ENCODE results near the gene PANK1. TPM values are rescaled to one million over a fixed set of nuclear protein-coding genes. Genes with fewer than 3 reads are reported as not detected.

Gene PANK1
- total RNA-seq, 1 experiment from 2014 or later: 33.2 TPM

GRCh38 chr10:89632824-89633223, 12.2 kb downstream of the PANK1 start:
- no peak overlapping the region for H4K5ac ChIP-seq (ENCODE audit: insufficient read length, low read depth, low read length)
- H3K4me1 ChIP-seq (ENCODE audit: insufficient read depth, low read length): no peaks in the 10 kb centered on the region
- TF ChIP-seq, protein P1, sequence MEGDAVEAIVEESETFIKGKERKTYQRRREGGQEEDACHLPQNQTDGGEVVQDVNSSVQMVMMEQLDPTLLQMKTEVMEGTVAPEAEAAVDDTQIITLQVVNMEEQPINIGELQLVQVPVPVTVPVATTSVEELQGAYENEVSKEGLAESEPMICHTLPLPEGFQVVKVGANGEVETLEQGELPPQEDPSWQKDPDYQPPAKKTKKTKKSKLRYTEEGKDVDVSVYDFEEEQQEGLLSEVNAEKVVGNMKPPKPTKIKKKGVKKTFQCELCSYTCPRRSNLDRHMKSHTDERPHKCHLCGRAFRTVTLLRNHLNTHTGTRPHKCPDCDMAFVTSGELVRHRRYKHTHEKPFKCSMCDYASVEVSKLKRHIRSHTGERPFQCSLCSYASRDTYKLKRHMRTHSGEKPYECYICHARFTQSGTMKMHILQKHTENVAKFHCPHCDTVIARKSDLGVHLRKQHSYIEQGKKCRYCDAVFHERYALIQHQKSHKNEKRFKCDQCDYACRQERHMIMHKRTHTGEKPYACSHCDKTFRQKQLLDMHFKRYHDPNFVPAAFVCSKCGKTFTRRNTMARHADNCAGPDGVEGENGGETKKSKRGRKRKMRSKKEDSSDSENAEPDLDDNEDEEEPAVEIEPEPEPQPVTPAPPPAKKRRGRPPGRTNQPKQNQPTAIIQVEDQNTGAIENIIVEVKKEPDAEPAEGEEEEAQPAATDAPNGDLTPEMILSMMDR (conservative IDR thresholded peaks at IDR 0.05): no peak
- no peak overlapping the region for H2BK20ac ChIP-seq (ENCODE audit: low read depth, low read length, poor library complexity, severe bottlenecking)
- no peak overlapping the region for H3K23ac ChIP-seq (ENCODE audit: insufficient read length, low read depth, low read length)
- H4K91ac ChIP-seq (ENCODE audit: insufficient read length, low read depth, low read length): no peak overlapping the region
- no peak overlapping the region for H3K18ac ChIP-seq (ENCODE audit: insufficient read length, low read depth, low read length)
- WGBS (ENCODE audit: extremely low coverage, insufficient read length, low lambda C conversion rate): no CpG with 5 or more reads among the region's 1 CpG
- H3K4me2 ChIP-seq (ENCODE audit: insufficient read depth, insufficient read length, low read length): no peak overlapping the region
- no peak overlapping the region for H3K56ac ChIP-seq (ENCODE audit: insufficient read length, low read depth, low read length)
- no peak overlapping the region for H2BK12ac ChIP-seq (ENCODE audit: insufficient read length, low read depth, low read length)
- Mint-ChIP-seq H3K27me3 (ENCODE audit: low read depth) (no peaks in the 10 kb centered on the region), H3K36me3 (ENCODE audit: insufficient read depth in 1 of 3, low read depth in 3 of 3) (peaks cover 14 to 27% (median 16%) of the 10 kb centered on the region in 3 experiments), H3K27ac (peak overlapping the region in 1 of 3 experiments; percentile 19; a peak in 2 of 7 replicates), H3K9me3 (no peaks in the 10 kb centered on the region), H3K4me3 (no peak overlapping the region), H3K4me1 (peaks cover 0 to 4% of the 10 kb centered on the region in 2 experiments; a peak in 2 of 4 replicates)
- no peak overlapping the region for H3K9ac ChIP-seq (ENCODE audit: extremely low read depth, insufficient read length, low read length)
- peaks cover 26% of the 10 kb centered on the region; the same call in 1 of the 2 replicates for H3K79me2 ChIP-seq (ENCODE audit: insufficient read depth, low read length)
- H3K23me2 ChIP-seq (ENCODE audit: insufficient read length, low read depth, low read length, poor library complexity, severe bottlenecking): no peaks in the 10 kb centered on the region
- H3K79me1 ChIP-seq (ENCODE audit: insufficient read depth, low read depth, low read length, poor library complexity, severe bottlenecking): peaks cover 6% of the 10 kb centered on the region
- H2AFZ ChIP-seq (ENCODE audit: low read length): no peak overlapping the region
- H3K14ac ChIP-seq (ENCODE audit: insufficient read depth, low read length): no peak overlapping the region
- H4K8ac ChIP-seq (replicated peaks; ENCODE audit: insufficient read length, low read depth, low read length): no peak overlapping the region
- H3K27me3 ChIP-seq (ENCODE audit: insufficient read depth, low read length): no peaks in the 10 kb centered on the region
- H2BK120ac ChIP-seq (ENCODE audit: low read depth, low read length, poor library complexity, severe bottlenecking): no peak overlapping the region
- no peak overlapping the region for H2AK5ac ChIP-seq (ENCODE audit: insufficient read length, low read length)
- H3T11ph ChIP-seq (ENCODE audit: low read length): no peak overlapping the region
- H2BK5ac ChIP-seq (ENCODE audit: insufficient read length, low read length): no peak overlapping the region
- no peaks in the 10 kb centered on the region for H4K20me1 ChIP-seq (ENCODE audit: control insufficient read depth, insufficient read depth, insufficient read length)
- H3K4ac ChIP-seq (ENCODE audit: low read depth, low read length): no peak overlapping the region
- H2BK15ac ChIP-seq (ENCODE audit: low read depth, low read length): no peak overlapping the region
- DNase-seq: no peak
- no peaks in the 10 kb centered on the region for H3K9me3 ChIP-seq (ENCODE audit: control insufficient read depth, low read depth, low read length)
- H3K27ac ChIP-seq (ENCODE audit: insufficient read length, low read depth, low read length): no peak overlapping the region

Measured in H9 (cell line).